Measurements from ENCODE around the gene UQCRC2.

UQCRC2 gene

DNA sequence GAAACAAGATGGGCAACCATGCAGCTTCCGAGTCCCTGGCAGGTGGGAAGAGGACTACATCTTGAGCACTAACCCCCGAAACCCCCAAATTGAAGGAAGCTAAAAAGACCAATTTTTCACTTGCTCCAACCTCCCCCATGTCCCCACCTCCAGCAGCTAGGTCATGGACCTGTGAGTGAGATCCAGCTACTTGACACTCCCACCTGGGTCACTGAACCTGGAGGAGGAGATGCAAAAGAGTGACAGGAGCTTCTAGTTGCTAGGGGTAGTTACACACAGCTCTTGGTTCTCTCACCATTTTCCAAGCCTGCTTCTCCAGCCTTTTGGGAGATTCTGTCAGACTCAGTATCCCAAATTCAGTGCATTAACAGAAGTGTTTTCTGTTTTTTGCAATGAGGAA is 36.6 kb downstream of the UQCRC2 start:
- 100% methylated on average over 2 of the region's 2 CpGs for WGBS
- H3K36me3 ChIP-seq (ENCODE audit: control insufficient read depth in 1 of 2, insufficient read depth in 2 of 2, low read depth in 1 of 2, low read length in 2 of 2): peaks cover 4 to 19% of the 10 kb centered on the region in 2 experiments
- no peak overlapping the region for H3K14ac ChIP-seq (ENCODE audit: low read length in 2 of 2)

DNA sequence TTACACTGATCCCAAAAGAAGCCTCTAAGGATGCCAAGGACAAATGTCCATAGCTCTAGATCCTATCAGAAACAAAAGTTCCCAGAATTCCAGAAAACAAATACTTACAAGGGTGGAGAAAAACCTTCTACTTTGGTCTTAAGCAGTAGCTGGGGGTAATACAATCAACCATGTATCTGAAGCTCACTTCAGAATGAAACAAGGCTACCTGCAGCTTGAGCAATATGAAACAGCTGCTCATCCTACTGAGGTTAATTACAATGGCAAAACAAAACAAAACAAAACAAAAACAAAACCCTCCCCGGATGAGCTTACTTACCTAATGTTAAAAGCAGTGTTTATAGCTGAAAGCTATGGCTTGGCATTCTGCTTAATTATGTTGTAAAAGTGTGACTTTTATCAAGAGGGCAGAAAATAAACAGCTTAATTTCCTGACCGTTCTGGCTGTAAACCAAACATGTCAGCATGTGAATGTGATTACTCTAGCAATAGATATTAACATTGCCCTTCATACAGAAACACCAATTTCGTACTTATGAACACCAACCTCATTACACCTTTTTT is 37.3 kb downstream of the UQCRC2 start:
- no peak overlapping the region for H3K18ac ChIP-seq (ENCODE audit: low read depth in 1 of 2, low read length in 2 of 2)
- H3K4me2 ChIP-seq (ENCODE audit: low read length, poor library complexity, severe bottlenecking): no peak overlapping the region
- no peak overlapping the region for H2BK15ac ChIP-seq (ENCODE audit: low read depth, poor library complexity, severe bottlenecking)
- H3K14ac ChIP-seq (ENCODE audit: low read length in 2 of 2): no peak overlapping the region
- no peak overlapping the region for H4K91ac ChIP-seq (ENCODE audit: low read length)
- no peak for DNase-seq
- no peak overlapping the region for H2BK5ac ChIP-seq (ENCODE audit: low read depth, low read length, poor library complexity, severe bottlenecking)
- H3K36me3 ChIP-seq (ENCODE audit: control insufficient read depth in 1 of 2, insufficient read depth in 2 of 2, low read depth in 1 of 2, low read length in 2 of 2): peaks cover 0 to 12% of the 10 kb centered on the region in 2 experiments
- no peak overlapping the region for H3K4me3 ChIP-seq (ENCODE audit: insufficient read depth in 1 of 2, low read depth in 1 of 2, low read length in 2 of 2)
- no peaks in the 10 kb centered on the region for H3K9me3 ChIP-seq (ENCODE audit: control insufficient read depth, low read length)
- 0% methylated on average over 2 of the region's 3 CpGs for WGBS
- H3K27me3 ChIP-seq (ENCODE audit: control insufficient read depth in 1 of 2, insufficient read depth in 1 of 2, low read length in 2 of 2): no peaks in the 10 kb centered on the region
- H3K4me1 ChIP-seq (ENCODE audit: control insufficient read depth, insufficient read depth, low read depth, low read length): no peaks in the 10 kb centered on the region
- H3K79me1 ChIP-seq (replicated peaks; ENCODE audit: low read length, poor library complexity, severe bottlenecking): no peaks in the 10 kb centered on the region
- no peak overlapping the region for H2AK5ac ChIP-seq (ENCODE audit: low read length, severe bottlenecking)
- no peak overlapping the region for H3K23ac ChIP-seq (ENCODE audit: low read length in 2 of 2)
- H2BK12ac ChIP-seq (ENCODE audit: low read length in 2 of 2): no peak overlapping the region
- H2BK120ac ChIP-seq (ENCODE audit: low read depth, low read length): no peak overlapping the region
- no peak overlapping the region for H2AFZ ChIP-seq (ENCODE audit: low read depth, low read length)
- no peak overlapping the region for H3K9ac ChIP-seq (ENCODE audit: low read length)
- H3K4ac ChIP-seq (ENCODE audit: low read depth in 1 of 2, low read length in 2 of 2): no peak overlapping the region
- no peak overlapping the region for H3K27ac ChIP-seq (ENCODE audit: low read length, poor library complexity, severe bottlenecking)
- no peak overlapping the region for H4K8ac ChIP-seq (ENCODE audit: low read length)

More for the DNA sequence above, 36.6 kb downstream of the UQCRC2 start:
- Histone ChIP-seq H3K18ac (ENCODE audit: low read depth in 1 of 2, low read length in 2 of 2) (no peak overlapping the region), H2BK120ac (ENCODE audit: low read depth, low read length) (no peak overlapping the region), H3K9ac (ENCODE audit: low read length) (no peak overlapping the region), H3K9me3 (ENCODE audit: control insufficient read depth, low read length) (no peaks in the 10 kb centered on the region), H4K91ac (ENCODE audit: low read length) (no peak overlapping the region), H3K4me3 (ENCODE audit: insufficient read depth in 1 of 2, low read depth in 1 of 2, low read length in 2 of 2) (no peak overlapping the region), H3K27me3 (ENCODE audit: control insufficient read depth in 1 of 2, insufficient read depth in 1 of 2, low read length in 2 of 2) (no peaks in the 10 kb centered on the region), H4K8ac (ENCODE audit: low read length) (no peak overlapping the region), H3K27ac (ENCODE audit: low read length, poor library complexity, severe bottlenecking) (no peak overlapping the region), H2AFZ (ENCODE audit: low read depth, low read length) (no peak overlapping the region), H3K4ac (ENCODE audit: low read depth in 1 of 2, low read length in 2 of 2) (no peak overlapping the region), H3K4me2 (ENCODE audit: low read length, poor library complexity, severe bottlenecking) (no peak overlapping the region), H3K23ac (ENCODE audit: low read length in 2 of 2) (no peak overlapping the region), H2BK15ac (ENCODE audit: low read depth, poor library complexity, severe bottlenecking) (no peak overlapping the region), H2BK5ac (ENCODE audit: low read depth, low read length, poor library complexity, severe bottlenecking) (no peak overlapping the region), H3K79me1 (replicated peaks; ENCODE audit: low read length, poor library complexity, severe bottlenecking) (no peaks in the 10 kb centered on the region), H2AK5ac (ENCODE audit: low read length, severe bottlenecking) (no peak overlapping the region), H2BK12ac (ENCODE audit: low read length in 2 of 2) (no peak overlapping the region), H3K4me1 (ENCODE audit: control insufficient read depth, insufficient read depth, low read depth, low read length) (no peaks in the 10 kb centered on the region)
- DNase-seq: no peak

DNA sequence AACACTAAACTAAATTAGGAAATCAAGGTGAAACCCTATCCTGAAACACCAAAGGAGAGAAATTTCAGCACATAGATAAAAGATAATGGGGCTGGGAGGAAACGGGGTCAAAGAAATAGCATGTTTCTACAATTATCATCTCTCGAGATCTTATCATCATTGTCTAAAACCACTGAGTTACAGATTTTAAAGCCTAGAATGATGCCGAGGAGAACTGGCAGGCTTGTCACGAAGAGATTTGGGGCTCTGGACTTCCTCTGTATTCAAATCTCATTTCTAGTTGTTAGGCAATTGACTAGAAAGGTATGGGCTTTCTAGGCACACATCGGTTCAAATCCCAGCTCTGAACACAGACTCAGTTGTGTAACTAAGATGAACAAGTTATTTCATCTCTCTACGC is 38.5 kb downstream of the UQCRC2 start:
- Histone ChIP-seq H3K14ac (ENCODE audit: low read length in 2 of 2) (no peak overlapping the region), H3K36me3 (ENCODE audit: control insufficient read depth in 1 of 2, insufficient read depth in 2 of 2, low read depth in 1 of 2, low read length in 2 of 2) (peaks cover 0 to 2% of the 10 kb centered on the region in 2 experiments), H3K27ac (ENCODE audit: low read length, poor library complexity, severe bottlenecking) (no peak overlapping the region), H3K4me2 (ENCODE audit: low read length, poor library complexity, severe bottlenecking) (no peak overlapping the region), H3K18ac (ENCODE audit: low read depth in 1 of 2, low read length in 2 of 2) (no peak overlapping the region), H2AFZ (ENCODE audit: low read depth, low read length) (no peak overlapping the region), H3K27me3 (ENCODE audit: control insufficient read depth in 1 of 2, insufficient read depth in 1 of 2, low read length in 2 of 2) (no peaks in the 10 kb centered on the region), H3K4me3 (ENCODE audit: insufficient read depth in 1 of 2, low read depth in 1 of 2, low read length in 2 of 2) (no peak overlapping the region), H3K9me3 (ENCODE audit: control insufficient read depth, low read length) (no peaks in the 10 kb centered on the region), H2BK15ac (ENCODE audit: low read depth, poor library complexity, severe bottlenecking) (no peak overlapping the region), H3K79me1 (replicated peaks; ENCODE audit: low read length, poor library complexity, severe bottlenecking) (no peaks in the 10 kb centered on the region), H3K9ac (ENCODE audit: low read length) (no peak overlapping the region), H3K23ac (ENCODE audit: low read length in 2 of 2) (no peak overlapping the region), H2BK12ac (ENCODE audit: low read length in 2 of 2) (no peak overlapping the region), H2BK5ac (ENCODE audit: low read depth, low read length, poor library complexity, severe bottlenecking) (no peak overlapping the region), H2AK5ac (ENCODE audit: low read length, severe bottlenecking) (no peak overlapping the region), H3K4me1 (ENCODE audit: control insufficient read depth, insufficient read depth, low read depth, low read length) (no peaks in the 10 kb centered on the region), H4K8ac (ENCODE audit: low read length) (no peak overlapping the region), H4K91ac (ENCODE audit: low read length) (no peak overlapping the region), H2BK120ac (ENCODE audit: low read depth, low read length) (no peak overlapping the region), H3K4ac (ENCODE audit: low read depth in 1 of 2, low read length in 2 of 2) (no peak overlapping the region)
- 93% methylated on average over 5 of the region's 6 CpGs for WGBS
- DNase-seq: no peak

DNA sequence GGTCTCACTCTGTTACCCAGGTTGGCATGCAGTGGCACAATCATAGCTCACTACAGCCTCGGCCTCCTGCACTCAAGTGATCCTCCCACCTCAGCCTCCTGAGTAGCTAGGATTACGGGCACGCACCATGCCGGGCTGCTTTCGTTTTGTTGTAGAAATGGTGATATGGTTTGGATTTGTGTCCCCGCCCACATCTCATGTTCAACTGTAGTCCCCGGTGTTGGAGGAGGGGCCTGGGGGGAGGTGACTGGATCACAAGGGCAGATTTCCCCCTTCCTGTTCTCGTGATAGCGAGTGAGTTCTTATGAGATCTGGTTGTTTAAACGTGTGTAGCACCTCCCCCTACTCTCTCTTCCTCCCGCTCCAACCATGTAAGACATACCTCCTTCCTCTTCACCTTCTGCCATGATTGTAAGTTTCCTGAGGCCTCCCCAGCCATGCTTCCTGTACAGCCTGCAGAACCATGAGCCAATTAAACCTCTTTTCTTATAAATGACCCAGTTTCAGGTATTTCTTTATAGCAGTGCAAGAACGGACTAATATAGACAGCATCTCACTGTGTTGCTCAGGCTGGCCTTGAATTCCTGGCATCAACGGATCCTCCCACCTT is 41.8 kb downstream of the UQCRC2 start:
- Histone ChIP-seq H2BK12ac (ENCODE audit: low read length in 2 of 2) (no peak overlapping the region), H4K91ac (ENCODE audit: low read length) (no peak overlapping the region), H3K18ac (ENCODE audit: low read depth in 1 of 2, low read length in 2 of 2) (no peak overlapping the region), H2AK5ac (ENCODE audit: low read length, severe bottlenecking) (no peak overlapping the region), H3K14ac (ENCODE audit: low read length in 2 of 2) (no peak overlapping the region), H4K8ac (ENCODE audit: low read length) (no peak overlapping the region), H2AFZ (ENCODE audit: low read depth, low read length) (no peak overlapping the region), H3K23ac (ENCODE audit: low read length in 2 of 2) (no peak overlapping the region), H2BK120ac (ENCODE audit: low read depth, low read length) (no peak overlapping the region), H3K9me3 (ENCODE audit: control insufficient read depth, low read length) (no peaks in the 10 kb centered on the region), H3K4me1 (ENCODE audit: control insufficient read depth, insufficient read depth, low read depth, low read length) (peaks cover 2% of the 10 kb centered on the region), H3K27me3 (ENCODE audit: control insufficient read depth in 1 of 2, insufficient read depth in 1 of 2, low read length in 2 of 2) (no peaks in the 10 kb centered on the region), H2BK15ac (ENCODE audit: low read depth, poor library complexity, severe bottlenecking) (no peak overlapping the region), H3K27ac (ENCODE audit: low read length, poor library complexity, severe bottlenecking) (no peak overlapping the region), H3K4me2 (ENCODE audit: low read length, poor library complexity, severe bottlenecking) (no peak overlapping the region), H3K9ac (ENCODE audit: low read length) (no peak overlapping the region), H2BK5ac (ENCODE audit: low read depth, low read length, poor library complexity, severe bottlenecking) (no peak overlapping the region), H3K36me3 (ENCODE audit: control insufficient read depth in 1 of 2, insufficient read depth in 2 of 2, low read depth in 1 of 2, low read length in 2 of 2) (no peaks in the 10 kb centered on the region), H3K4me3 (ENCODE audit: insufficient read depth in 1 of 2, low read depth in 1 of 2, low read length in 2 of 2) (no peak overlapping the region), H3K79me1 (replicated peaks; ENCODE audit: low read length, poor library complexity, severe bottlenecking) (no peaks in the 10 kb centered on the region), H3K4ac (ENCODE audit: low read depth in 1 of 2, low read length in 2 of 2) (no peak overlapping the region)
- WGBS: 83% methylated on average over 12 of the region's 13 CpGs
- no peak for DNase-seq

Data from mesenchymal stem cell (in vitro differentiated cells and primary cell).